Right atrium auricular region (tissue), 2 donors: Measurements from ENCODE around the gene BEAN1. TPM values are rescaled to one million over a fixed set of nuclear protein-coding genes. Genes with fewer than 3 reads are reported as not detected.

Experiments used
- DNase-seq: peaks from one replicate; pipeline ENCODE4 v3.0.0-alpha.2; 2019; ENCODE audit warnings: low spot score
- H3K27ac ChIP-seq, 2 donors: fragments of 200-600 bp; sonication (generic); 1 replicate in 1 of 2; 2 replicates in 1 of 2; pipeline ENCODE4 v1.5.1; 2016 to 2019
- H3K27me3 ChIP-seq, 2 donors: fragments of 200-600 bp; sonication (generic); one replicate each; pipeline versions ENCODE4 v1.5.1 to v1.6.0; 2017 to 2019
- H3K36me3 ChIP-seq: fragments of 200-600 bp; sonication (generic); one replicate; pipeline ENCODE4 v1.5.1; 2016
- H3K4me1 ChIP-seq, 2 donors: fragments of 200-600 bp; sonication (generic); one replicate each; pipeline versions ENCODE4 v1.5.1 to v1.6.0; 2017 to 2019
- H3K4me3 ChIP-seq, 2 donors: fragments of 200-600 bp; sonication (generic); 1 replicate in 1 of 2; 2 replicates in 1 of 2; pipeline ENCODE4 v1.5.1; 2017 to 2019; ENCODE audit warnings: mild to moderate bottlenecking in 1 of 2, moderate library complexity in 1 of 2
- H3K9me3 ChIP-seq, 2 donors: fragments of 200-600 bp; sonication (generic); one replicate each; pipeline ENCODE4 v1.5.1; 2019
- total RNA-seq, 2 donors: library from RNA; depleted of rRNA; stranded (reverse); fragments of >200 nt; gene quantifications; one replicate each; pipeline ENCODE4 v1.1.0, GENCODE V29; 2016
- TF ChIP-seq, protein P1 (sequence below), 2 donors: fragments of 200-600 bp; sonication (generic); IDR thresholded peaks; one replicate each; pipeline ENCODE4 v1.5.1; 2019; ENCODE audit warnings: antibody characterized with exemption in 2 of 2

BEAN1 gene
- total RNA-seq, 2 donors from 2014 or later, result 0.48 to 0.75 TPM

DNA sequence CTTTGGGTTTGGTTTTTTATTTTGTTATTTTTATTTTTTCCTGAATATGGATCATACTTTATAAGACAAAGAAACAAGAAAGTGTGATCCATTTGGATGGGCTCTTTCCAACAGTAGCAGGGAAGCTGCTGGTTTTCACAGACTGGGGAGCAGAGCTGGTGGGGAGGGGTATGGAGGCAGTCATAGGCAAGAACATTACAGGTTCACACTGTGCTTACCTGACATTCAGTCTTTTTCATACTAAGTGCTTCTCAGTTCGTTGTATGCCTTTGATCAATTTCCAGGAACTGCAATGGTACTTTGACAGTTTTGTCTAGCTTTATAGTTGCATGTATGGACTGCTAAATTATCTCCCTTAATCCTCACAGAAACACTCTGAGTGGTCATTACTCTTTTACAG is 27.7 kb downstream of the BEAN1 start:
- Histone ChIP-seq H3K27ac (no peak overlapping the region), H3K27me3 (no peaks in the 10 kb centered on the region)
- DNase-seq, result no peak

DNA sequence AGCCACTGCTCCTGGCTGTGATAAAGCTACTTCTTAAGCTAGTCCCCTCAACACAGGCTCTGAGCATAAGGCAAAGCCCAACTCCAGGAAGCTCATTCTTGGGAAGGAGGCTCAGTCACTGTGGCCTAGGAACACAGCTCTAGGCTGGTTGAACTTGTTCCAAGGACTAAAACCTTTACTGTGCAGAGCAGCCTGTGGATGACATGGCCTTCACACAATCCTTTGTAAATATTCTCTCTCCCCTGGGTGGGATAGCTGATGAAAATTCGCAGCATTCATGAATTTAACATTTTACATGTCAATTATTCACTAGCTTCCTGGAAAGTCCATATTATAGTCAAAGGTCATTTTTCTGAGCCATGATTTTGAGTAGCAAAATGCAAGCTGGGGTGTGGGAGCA is 28.9 kb downstream of the BEAN1 start:
- H3K9me3 ChIP-seq, result no peaks in the 10 kb centered on the region
- TF ChIP-seq, protein P1, sequence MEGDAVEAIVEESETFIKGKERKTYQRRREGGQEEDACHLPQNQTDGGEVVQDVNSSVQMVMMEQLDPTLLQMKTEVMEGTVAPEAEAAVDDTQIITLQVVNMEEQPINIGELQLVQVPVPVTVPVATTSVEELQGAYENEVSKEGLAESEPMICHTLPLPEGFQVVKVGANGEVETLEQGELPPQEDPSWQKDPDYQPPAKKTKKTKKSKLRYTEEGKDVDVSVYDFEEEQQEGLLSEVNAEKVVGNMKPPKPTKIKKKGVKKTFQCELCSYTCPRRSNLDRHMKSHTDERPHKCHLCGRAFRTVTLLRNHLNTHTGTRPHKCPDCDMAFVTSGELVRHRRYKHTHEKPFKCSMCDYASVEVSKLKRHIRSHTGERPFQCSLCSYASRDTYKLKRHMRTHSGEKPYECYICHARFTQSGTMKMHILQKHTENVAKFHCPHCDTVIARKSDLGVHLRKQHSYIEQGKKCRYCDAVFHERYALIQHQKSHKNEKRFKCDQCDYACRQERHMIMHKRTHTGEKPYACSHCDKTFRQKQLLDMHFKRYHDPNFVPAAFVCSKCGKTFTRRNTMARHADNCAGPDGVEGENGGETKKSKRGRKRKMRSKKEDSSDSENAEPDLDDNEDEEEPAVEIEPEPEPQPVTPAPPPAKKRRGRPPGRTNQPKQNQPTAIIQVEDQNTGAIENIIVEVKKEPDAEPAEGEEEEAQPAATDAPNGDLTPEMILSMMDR (IDR thresholded peaks at IDR 0.05), result no peak
- H3K27ac ChIP-seq, result no peak overlapping the region
- H3K4me1 ChIP-seq, result no peaks in the 10 kb centered on the region
- H3K4me3 ChIP-seq, result no peak overlapping the region
- no peak for DNase-seq
- no peaks in the 10 kb centered on the region for H3K27me3 ChIP-seq
- H3K36me3 ChIP-seq, result no peaks in the 10 kb centered on the region

More for the DNA sequence above, 27.7 kb downstream of the BEAN1 start:
- H3K36me3 ChIP-seq, result no peaks in the 10 kb centered on the region
- TF ChIP-seq, protein P1 (IDR thresholded peaks at IDR 0.05), result no peak
- H3K4me1 ChIP-seq, result no peaks in the 10 kb centered on the region
- H3K4me3 ChIP-seq, result no peak overlapping the region
- no peaks in the 10 kb centered on the region for H3K9me3 ChIP-seq

DNA sequence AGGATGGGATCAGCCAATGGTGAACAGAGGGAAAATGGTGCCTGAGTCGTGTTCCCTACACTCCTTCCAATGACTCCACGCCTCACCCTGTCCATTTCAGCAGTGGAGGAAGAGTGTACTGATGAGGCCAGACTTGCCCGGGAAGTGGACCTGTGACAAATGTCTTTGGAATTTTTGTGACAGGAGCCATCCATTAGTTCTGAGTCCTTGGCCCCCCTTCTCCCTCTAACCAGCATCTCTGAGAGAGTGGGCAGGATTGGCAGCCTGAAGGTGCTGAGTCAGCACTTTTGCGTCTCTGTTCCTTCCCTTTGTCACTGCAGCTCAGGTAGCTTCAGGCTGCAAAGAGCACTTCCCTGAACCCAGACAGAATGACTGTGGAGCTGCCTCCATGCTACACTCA is 30.8 kb downstream of the BEAN1 start:
- Histone ChIP-seq H3K9me3 (no peaks in the 10 kb centered on the region), H3K4me3 (no peak overlapping the region), H3K27me3 (no peaks in the 10 kb centered on the region), H3K27ac (no peak overlapping the region), H3K36me3 (no peaks in the 10 kb centered on the region), H3K4me1 (no peaks in the 10 kb centered on the region)
- TF ChIP-seq, protein P1 (IDR thresholded peaks at IDR 0.05), result no peak
- no peak for DNase-seq

DNA sequence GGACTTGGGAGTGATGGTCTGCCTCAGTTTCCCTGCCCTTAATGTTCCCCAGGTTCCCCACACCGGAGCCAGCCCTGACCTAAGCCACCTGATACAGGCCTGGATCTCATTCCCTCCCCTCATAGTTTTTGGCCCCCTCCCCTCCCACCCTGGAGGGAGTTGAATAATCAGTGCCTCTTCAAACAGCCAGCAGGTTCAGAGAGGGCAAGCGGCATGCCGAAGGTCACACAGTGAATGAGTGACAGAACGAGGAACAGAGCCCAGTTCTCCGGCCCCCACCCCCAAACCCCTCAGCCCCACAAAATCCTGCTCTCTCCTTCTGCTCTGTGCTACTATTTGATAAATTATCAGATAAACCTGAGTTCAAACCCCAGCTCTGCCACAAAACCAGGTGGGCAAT is 31.2 kb downstream of the BEAN1 start:
- Histone ChIP-seq H3K4me1 (no peaks in the 10 kb centered on the region), H3K27me3 (no peaks in the 10 kb centered on the region)

DNA sequence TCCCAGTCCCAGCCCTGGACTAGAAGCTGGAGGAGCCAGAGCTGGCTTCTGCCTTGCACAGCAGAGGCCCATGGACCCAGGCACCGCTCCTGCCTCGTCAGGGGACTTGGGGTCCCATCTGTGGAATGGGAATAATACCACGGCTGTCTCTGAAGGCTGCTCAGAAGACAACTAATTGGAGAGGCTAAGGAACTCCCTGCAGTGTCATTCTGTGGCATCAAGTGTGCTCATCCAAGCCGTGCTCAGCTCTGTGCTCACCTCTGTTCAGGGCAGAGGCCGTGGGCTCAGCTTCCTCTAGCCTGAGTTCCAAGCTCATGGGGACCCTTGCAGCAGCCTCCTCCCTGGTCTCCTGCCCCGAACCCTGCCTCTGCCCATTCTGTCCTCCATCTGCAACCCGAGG is 31.8 kb downstream of the BEAN1 start:
- DNase-seq, result no peak
- Histone ChIP-seq H3K27me3 (no peaks in the 10 kb centered on the region), H3K36me3 (no peaks in the 10 kb centered on the region), H3K4me3 (no peak overlapping the region), H3K9me3 (no peaks in the 10 kb centered on the region), H3K27ac (no peak overlapping the region), H3K4me1 (no peaks in the 10 kb centered on the region)
- TF ChIP-seq, protein P1 (IDR thresholded peaks at IDR 0.05), result no peak

More for the DNA sequence above, 31.2 kb downstream of the BEAN1 start:
- no peak for DNase-seq
- H3K27ac ChIP-seq, result no peak overlapping the region
- H3K36me3 ChIP-seq, result no peaks in the 10 kb centered on the region
- TF ChIP-seq, protein P1 (IDR thresholded peaks at IDR 0.05), result no peak
- H3K4me3 ChIP-seq, result no peak overlapping the region
- no peaks in the 10 kb centered on the region for H3K9me3 ChIP-seq

DNA sequence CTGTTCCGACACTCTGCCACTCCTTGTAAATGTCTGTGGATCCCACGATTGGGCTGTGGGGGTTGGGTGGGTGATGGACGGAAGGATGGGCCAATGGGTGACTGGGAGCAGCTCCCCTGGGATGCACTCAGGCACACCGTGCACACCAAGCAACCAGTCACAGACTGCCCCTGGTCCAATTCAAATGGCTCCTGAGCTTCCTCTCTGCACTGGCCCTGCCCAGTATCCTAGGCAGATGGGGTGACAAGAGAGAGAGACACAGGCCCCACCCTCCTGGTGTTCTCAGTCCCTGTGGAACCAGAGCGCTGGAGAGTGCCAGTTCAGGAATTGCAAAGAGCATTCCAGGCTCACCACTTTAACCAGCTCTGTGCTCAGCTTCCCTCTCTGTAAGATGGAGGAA is 32.8 kb downstream of the BEAN1 start:
- no peaks in the 10 kb centered on the region for H3K9me3 ChIP-seq
- DNase-seq, result no peak
- no peak overlapping the region for H3K4me3 ChIP-seq
- H3K4me1 ChIP-seq, result no peaks in the 10 kb centered on the region
- H3K27ac ChIP-seq, result no peak overlapping the region
- H3K27me3 ChIP-seq, result no peaks in the 10 kb centered on the region
- TF ChIP-seq, protein P1 (IDR thresholded peaks at IDR 0.05), result no peak
- H3K36me3 ChIP-seq, result no peaks in the 10 kb centered on the region
